NCI-H2029 treated with DMSO at 0.1 percent for 48 hours (cell line): ENCODE measurements around the gene DSCAML1.

ENCODE experiments used
- DNase-seq: peaks from one replicate; lab custom pipeline; 2025; lab: John Stamatoyannopoulos, UW

Gene DSCAML1

DNA sequence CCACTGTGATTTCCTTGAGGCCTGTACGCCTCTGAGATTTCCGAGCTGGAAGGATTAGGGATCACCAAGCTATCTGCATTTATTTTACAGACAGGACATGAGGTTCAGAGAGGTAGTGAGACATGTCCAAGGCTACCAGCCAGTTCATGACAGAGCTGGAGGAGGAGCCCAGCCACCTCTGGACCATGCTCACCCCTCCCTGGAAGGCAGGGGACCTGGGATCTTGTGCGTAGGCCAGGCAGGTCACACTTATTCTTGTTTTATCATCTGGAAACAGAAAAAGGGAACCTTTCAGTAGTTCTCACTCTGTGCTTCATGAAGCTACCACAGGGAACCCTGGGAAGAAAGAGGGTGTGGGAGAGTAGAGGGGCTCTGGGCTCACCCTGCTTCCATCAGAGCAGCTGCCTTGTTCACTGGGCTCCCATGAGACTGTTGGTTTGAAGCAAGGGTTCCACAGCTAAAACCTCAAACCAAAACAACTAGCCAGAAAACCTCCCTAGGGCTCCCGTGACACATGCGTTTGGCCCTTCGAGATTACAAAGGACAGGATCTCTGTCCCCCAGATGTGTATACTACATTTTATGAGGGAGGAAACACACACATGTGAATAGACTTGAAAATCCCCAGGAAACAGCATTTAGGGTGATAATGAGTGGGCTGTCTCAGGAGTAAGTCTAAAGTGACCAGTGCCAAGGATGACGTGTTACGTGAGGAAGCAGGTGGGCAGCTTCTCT is 106.4 kb downstream of the DSCAML1 start:
- DNase-seq, result no peak

DNA sequence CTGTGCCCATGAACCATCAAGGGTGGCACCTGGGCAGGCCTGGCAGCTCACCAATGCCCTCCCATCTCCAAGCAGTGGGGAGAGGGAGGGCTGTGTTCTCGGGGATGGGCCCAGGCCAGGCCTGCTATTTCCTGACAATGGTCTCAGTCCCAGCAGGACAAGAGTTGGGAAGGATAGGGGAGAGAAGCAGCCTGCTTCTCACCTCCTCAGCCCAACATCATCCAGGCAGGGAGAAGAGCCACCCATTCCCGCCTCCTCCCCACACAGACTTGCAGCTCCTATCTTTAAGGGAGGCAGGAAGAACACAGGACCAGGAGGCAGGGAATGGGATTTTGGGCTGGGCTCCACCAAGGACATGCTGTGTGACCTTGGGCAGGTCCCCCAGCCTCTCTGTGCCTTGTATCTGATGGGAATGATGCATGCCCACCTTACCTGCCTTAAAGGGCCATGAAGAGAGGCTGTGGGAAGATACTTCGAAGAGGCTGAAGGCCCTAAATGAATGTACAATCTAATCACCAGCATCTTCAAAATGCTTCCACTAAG is 108.7 kb downstream of the DSCAML1 start:
- peak; percentile 22 for DNase-seq

DNA sequence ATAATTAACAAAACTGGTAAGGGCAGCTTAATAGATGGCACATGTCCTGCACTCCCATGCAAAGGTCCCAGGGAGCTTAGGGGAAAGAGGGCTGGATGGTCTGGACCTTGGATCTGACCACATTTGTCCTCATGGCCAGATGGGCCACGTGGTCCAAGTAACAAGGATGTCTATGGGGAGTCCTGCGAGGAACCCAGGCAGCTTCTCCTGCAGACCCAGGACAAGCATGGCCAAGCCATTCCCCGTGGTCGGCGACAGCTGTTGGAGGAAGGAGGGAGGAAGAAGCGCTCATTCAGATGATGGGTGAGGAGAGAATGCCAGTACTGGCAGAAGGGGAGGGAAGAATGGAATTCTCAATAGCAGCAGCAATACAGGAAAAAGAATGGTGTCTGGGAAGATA is 109.2 kb downstream of the DSCAML1 start:
- DNase-seq, result no peak

DNA sequence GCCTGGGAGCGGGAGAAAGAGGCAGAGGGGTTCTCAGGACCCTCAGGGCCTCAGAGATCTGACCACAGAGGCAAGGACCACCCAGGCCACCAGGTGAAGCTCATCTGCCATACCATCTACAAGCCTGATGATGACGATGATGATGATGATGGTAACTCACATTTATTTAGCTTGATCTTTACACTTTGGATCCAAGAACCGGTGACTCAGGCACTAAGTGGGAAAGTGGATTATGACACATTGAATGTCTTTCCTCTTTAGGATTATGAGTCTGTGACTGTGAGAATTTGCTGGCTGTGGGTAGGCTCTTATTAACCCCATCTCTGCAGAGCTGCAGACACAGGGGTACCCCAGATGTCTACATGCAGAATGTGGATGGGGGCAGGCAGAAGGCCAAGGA is 110.3 kb downstream of the DSCAML1 start:
- DNase-seq, result no peak

DNA sequence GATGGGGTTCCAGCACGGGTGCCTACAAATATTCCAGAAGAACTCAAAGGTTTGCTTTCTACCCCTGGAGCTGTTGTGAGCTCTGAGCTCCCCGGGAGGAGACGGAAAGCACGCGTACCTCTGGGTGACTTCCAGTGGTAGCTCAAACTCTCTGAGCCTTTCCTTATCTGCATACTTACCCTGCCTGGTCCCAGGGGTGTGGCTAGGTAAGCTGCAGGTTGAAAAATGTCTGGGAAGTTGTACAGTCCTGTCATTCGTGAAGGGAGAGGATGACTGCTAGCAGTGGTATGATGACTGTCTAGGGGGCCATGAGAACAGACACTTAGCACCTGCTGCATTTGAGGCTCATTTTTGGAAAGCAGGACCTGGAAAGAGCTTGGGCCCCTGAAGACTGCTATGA is 111.5 kb downstream of the DSCAML1 start:
- no peak for DNase-seq

DNA sequence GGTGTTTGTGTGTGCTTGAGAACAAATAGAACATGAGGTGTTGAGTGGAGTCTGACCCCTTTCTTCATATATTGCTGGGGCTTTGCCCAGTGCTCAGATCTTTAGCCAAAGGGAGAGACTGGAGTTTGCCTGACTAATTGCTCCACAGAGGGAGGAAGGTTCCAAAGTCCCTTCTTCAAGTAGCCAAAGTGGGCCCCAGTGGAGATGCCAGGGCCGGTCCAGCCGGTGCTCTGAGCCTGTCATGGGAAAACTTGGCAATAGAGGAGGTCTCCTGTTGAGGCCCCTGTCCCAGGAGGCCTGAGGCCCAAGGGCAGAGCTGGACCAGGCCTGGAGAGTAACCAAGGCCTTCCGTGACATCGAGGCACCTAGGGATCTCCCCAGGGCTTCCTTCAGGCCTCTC is 112.3 kb downstream of the DSCAML1 start:
- DNase-seq, result no peak

DNA sequence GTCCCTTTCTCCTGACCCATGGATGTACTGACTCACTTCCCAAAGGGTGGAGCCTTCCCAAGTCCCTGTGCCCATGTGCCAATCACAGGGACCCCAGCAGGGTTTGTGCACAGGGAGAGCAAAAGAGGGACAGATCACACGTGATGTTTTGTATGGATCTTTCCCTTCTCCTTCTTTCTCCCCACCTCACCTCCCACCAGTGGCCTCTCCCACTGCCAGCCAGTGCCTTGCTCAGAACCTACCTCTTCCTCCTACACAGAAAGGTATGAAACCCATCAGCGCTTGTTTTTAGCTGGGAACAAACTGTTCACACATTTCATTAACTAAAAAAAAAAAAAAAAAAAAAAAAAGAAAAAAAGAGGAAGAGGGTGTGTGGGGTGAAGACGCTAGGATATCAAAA is 112.9 kb downstream of the DSCAML1 start:
- DNase-seq, result no peak

DNA sequence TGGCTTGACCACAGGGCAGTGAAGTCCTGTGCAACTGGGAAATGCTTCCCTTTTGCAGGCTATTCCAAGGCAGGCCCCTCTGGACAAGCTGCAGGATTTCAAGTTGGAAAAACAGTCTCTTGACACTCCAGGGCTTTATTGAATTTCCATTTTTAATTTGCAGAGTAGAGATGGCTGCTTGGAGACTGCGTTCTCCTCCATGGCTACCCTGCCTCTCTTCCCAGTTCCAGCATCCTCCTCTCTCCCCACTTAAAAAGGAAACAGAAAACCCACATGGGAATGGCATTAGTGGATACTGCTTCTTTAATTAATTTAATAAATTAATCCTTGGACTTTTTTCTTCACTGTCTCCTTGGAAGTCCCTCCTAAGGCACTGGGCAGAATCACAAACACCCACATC is 115.6 kb downstream of the DSCAML1 start:
- no peak for DNase-seq

DNA sequence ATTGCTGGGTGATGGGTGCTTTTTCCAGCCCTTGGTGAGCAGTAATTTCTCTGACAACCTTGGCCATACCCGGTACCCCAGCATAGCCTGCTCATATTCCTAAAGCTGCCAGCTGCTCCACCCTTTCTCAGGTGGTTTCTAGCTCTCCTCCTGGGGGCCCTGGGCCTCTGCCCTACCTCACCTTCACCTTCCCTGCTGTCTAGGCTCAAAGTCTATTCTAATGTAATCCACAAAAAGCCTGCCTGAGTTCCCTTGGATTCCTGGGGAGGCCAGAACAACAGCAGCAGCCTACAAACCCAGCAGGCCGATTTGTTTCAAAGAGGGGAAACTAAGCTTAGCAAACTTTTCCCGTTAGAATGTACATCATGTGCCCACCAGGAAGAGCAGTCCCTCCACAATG is 117.6 kb downstream of the DSCAML1 start:
- no peak for DNase-seq

DNA sequence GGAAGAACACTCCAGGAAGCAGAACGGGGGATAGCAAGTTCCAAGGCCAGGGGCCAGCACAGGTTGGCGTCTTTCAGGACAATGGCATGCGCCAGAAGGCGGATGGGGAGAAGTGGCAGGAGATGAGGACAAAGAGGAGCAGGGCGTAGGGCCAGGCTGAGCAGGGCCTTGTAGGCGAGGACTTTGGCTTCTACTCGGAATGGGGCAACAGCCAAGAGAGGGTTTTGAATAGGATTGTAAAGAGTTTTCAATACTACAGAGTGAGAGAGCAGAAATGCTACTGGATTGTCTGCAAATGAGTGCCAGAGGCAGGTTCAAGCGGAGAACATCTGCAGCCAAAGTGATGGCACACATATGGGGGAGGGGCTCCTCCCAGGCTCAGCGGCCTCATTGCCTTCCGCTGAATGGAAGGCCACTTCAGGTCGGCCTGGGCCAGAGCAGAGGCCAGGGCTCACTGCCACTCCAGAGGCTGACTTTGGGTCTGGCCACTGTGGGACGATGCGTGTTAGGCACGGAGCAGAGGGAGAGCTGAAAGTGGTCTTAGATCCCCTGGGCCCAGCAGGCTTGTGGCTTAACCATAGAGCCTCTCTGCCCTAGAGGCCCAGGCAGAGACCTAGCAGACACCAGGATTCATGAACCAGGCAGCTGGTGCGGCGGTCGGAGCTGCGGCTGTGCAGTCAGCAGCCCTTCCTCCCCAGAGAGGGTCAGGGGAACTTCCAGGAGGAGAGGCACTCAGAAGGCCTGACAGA is 118.2 kb downstream of the DSCAML1 start:
- peak; percentile 23 for DNase-seq

DNA sequence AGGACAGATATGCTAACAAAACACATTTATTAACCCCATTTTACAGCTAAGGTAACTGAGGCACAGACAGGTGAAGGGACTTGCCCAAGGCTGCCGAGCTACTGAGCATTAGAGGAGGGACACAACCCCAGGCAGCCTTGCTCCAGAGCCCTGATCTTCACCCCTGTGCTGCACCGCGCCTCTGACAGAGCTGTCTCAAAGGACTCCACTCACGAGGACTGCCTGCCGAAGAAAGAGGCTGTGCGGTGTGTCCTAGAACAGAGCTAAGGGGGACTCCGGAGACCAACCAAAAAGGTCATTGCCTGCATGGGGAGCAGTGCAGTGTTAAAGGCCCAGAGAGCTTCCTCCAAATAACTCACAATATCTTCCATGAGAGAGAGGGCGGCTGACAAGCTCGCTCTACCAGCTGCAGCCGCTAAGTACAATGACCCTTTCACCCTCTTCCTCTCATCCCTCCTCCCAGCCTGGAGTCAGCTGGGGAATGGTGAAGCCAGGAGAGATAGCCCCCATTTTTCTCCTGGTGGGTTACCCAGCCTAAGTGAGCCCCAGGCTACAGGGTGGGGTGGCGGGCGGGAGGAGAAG is 119.2 kb downstream of the DSCAML1 start:
- no peak for DNase-seq

DNA sequence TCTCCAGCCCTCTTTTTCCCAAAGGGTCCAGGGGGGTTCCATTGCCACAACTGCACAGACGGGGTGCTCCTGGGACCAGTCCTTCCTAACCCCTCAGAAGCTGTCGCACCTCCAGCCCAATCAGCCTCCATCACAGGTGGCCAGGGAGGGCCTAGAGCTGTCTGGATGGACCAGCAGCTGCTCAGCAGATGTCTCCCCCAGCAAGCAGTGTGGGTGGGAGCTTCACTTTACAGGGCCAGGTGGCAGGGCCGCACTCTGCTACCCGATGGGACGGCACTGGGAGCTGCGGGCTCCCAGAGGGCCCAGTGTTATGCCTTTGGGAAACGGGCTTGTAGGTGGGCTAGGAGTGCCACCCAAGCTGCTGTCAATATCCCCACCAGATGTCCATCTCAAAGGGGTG is 120.5 kb downstream of the DSCAML1 start:
- DNase-seq, result no peak

DNA sequence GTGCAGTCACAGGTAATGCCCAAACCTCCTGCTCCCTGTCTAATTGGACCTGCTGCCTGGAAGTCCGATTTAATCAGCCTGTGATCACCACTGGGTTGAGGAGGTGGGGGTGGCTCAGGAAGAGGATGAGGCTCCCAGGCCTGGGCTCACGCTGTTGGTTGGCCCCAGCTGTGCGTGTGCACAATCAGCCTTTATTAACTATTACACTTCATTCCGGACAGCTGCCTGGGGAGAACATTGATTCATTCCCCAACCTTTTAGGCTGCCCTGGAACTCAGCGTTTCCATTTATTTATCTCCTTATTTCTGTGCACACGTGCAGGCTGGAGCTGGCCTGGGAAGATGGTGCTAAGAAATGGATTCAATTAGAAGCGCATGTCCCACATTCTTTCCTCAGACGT is 123.4 kb downstream of the DSCAML1 start:
- no peak for DNase-seq

DNA sequence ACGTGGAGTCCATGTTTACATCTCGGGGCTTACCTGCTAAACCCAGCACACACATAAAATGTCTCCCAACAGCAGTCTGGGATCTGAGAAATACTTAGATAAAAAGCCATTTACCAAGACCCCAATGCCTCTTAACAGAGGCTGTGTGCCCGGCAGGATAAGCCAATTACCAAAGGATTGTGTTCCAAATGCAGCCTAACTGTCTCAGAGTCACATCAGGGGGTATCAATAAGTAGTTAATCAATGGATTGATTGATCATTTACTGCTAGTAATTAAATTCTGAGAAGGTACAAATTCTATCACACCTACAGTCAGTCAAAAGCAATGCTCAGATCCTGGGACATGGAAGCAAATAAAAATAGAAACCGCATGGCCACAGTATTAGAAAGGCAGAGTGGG is 125.6 kb downstream of the DSCAML1 start:
- DNase-seq, result no peak

DNA sequence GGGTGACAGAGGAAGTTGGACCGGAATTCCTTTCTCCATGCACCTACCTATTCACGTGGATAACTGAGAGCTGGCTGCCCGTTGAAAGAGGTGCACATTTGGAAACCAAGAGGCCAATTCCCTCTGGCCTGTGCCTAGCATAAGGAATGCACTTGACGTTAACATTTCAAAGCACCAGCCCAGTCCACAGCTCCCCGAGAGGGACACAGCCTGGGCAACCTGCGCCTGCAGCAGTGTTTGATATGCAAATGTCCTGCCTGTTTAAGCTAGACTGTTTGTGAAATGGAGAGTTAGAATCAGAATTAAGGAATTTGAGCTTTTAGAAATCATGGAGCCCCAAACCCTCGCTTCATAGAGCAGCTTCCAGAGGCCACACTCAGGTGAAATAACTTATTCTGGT is 126.1 kb downstream of the DSCAML1 start:
- no peak for DNase-seq

DNA sequence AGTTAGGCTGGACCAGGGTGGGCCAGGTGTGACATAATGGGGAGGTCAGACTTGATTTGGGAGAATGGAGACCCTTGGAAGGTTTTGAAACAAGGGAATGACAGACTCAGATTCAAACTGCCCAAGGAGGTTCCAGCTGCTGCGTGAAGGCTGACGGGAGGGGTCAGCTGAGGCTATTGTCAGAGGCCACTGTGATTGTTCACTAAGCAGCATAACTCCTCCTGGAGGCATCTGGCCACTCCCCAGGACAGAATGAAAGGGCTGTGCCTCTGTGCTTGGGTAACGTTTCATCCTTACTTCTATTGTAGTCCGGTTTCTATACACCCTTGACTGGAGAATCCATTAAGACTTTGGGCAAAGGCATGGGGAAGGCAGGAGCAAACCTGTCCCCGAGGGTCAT is 126.6 kb downstream of the DSCAML1 start:
- no peak for DNase-seq

DNA sequence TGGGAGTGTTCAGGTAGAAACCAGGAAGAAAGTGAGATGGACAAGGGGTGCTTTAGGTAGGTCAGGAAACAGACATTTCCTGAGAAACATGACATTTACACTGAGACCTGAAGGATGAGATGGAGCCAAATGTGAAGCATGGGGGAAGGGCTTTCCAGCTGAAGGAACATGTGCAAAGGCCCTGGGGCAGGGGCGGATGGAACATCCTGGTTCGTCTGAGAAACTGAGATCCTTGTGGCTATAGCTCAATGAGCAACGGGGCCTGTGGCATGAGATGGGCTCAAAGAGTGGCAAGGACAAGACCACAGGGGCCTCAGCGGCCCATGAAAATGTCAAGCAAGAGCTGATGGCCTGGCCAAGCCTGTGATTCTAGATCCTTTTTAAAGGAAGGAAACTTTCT is 127.4 kb downstream of the DSCAML1 start:
- no peak for DNase-seq

DNA sequence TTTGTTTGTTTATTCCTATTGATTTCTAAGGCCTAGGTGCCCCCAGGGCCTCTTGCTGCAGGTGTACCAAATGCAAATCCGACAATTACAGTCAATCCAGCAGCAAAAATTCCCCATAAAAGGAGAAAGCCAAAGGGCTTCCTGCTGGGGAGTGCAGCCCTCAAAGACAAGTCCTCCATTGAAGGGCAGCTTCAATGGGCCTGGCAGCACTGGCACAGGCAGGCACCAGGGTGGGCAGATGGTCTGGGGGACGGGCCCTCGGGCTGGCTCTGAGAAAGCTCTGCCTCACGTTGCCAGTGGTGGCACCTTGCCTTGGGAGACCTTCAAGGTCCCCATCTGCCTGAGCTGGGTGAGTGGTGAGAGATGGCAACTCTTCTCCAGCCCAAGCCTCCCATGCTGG is 128.0 kb downstream of the DSCAML1 start:
- peak; percentile 50 for DNase-seq

DNA sequence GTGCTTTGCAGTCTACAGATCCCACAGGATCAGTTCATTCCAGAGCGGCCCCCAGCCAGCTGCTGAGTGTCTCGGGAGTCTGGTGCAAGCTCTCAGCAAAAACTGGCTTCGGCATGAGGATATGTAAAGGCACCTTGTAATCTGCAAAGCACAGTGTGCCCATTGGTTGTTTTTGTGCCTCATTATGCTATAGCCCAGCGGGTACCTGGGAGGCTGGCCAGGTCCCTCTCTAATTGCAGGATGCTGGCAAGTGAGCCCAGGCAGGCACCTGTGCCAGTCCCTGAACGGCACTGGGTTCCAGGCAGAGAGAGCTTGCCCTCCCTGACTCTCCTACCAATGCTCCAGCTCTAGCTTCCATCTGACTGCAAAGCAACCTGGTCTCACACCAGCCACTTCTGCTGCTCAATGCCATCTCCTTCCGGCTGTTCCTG is 128.7 kb downstream of the DSCAML1 start:
- DNase-seq, result peak; percentile 95

DNA sequence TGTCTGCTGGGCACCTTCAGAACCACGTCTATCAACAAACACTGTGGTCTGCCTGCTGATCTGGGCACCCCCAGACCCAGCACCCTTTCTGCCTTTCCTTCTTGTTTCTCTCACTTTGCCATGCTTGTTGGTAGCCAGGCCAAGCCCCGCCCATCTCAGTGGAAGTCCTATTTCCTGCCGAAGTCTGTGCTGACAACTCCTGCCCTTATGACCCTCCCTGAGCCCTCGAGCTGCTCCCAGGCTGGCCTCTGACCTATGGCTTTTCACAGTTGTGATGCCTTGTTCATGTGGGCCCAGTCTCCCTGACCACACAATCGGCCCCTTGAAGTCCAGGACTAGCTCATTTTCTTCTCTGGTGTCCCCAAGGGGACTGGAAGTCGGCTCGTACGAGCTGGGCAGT is 132.1 kb downstream of the DSCAML1 start:
- peak; percentile 8 for DNase-seq

DNA sequence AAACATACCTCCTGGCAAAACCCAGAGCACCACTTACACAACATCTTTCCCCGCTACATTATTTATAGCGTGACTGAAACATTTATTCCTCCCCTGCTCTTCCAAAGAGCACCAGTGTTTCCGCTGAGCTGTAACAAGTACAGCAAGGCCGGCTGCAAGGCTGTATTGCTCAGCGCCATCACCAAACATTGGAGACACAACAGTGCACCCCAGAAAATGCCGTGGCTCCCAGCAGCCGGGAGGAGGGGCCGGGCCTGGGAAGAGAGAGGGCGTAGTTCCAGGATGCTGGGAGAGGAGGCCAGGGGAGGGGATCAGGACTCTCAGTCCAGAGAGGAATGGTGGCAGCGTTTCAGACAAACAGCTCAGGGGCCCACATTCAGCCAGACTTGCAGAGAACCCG is 133.2 kb downstream of the DSCAML1 start:
- no peak for DNase-seq

DNA sequence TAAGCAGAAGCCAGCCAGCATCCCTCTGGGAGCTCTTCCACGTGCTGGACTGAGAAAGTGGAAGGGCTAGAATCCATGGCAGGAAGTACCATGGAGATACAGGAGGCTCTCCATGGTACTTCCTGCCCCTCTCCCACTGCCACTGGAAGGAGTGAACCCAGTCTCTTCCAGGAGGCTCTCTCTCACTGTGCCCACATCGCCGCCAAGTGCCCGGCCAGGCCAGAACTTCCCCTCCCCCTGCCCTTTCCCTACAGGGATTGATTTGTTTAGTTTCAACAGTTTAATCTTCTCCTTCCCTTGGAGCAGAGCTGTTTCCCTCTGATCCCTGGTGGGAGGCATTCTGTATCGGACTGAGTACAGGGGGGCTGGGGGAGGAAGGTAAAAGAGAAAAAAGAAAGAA is 133.6 kb downstream of the DSCAML1 start:
- no peak for DNase-seq

DNA sequence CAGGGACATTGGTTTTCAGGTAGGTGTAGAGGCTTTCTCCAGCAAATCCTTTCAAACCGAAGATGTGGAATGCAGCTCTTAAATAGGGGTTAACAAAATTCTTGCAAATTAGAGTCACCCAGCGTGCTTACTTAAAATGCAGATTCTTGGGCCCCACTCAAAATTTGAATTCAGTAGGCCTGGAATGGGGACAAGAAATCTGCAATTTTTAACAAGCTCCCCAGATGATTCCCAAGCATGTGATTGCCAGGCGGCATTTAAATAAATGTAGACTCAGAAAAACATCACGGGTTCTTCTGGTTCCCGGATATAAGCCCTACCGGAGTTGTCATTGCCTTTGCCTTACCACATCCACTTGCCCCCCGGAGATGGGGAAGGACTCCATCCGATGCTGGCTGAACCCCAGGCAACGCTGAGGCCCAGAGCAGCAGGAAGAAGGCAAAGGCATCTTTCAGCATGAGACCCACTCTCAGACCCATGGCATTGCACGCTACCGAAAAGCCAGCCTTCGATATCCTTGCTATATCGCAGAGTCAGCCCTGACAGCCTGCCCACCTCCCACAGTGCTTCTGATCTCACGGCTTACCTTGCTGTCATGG is 134.2 kb downstream of the DSCAML1 start:
- no peak for DNase-seq
